Cerebellar cortex (tissue), 1 donor: ENCODE measurements around the gene INPP5F.
"Not testable (repeated sequence)": the region's sequence is repeated elsewhere in the genome, so short reads cannot be mapped to it uniquely, and the experiment has no call there.

ENCODE experiments used
- DNase-seq: peaks from one replicate; pipeline ENCODE4 v3.0.0-alpha.2; 2015; ENCODE audit warnings: low spot score

The INPP5F gene

DNA sequence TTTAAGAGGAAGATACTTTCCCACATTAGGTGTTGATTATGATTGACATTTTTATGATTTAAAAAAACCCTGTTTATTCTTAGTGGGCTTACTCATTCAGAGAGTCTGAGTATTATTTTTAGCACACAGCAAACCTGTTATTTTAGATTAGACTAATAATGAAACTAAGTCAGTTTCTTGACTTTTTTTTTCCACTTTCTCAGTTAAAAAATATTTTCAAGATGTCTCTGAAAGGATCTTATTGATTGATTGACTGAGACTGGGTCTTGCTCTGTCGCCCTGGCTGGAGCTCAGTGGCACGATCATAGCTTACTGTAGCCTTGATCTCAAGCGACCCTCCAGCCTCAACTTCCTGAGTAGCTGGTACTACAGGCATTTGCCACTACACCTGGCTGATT is 20.4 kb upstream of the INPP5F start:
- DNase-seq: no peak

DNA sequence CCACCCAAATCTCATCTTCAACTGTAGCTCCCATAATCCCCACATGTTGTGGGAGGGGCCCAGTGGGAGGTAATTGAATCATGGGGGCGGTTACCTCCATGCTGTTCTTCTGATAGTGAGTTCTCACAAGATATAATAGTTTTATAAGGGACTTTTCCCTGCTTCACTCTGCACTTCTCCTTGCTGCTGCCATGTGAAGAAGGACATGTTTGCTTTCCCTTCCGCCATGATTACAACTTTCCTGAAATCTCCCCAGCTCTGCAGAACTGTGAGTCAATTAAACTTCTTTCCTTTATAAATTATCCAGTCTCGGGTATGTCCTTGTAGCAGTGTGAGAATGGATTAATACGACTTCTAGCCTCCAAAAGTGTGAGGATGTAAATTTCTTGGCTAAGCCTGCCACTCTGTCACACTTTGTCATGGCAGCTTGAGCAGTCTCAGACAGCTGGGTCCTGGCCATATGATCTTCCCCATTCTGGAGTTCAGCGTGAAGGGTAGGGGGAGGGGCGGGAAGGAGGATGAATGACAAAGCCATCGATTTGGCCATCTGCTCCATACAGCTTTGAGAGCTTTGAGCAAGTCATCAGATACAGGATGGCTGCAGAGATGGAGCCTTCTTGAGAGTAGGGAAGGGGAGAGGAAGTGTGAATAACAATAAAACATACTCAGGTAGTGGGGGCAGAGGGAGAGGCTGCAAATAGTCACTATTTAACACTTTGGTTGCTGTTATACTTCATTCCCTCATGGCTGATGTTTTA is 19.1 kb upstream of the INPP5F start:
- DNase-seq: no peak

DNA sequence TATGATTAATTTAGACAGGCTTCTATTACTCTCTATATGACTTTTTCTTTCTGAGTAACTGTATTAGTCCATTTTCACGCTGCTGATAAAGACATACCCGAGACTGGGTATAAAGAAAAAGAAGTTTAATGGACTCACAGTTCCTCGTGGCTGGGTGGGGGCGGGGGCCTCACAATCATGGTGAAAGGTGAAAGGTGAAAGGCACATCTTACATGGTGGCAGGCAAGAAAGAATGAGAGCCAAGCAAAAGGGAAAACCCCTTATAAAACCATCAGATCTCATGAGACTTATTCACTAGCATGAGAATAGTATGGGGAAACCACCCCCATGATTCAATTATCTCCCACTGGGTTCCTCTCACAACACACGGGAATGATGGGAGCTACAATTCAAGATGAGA is 18.5 kb upstream of the INPP5F start:
- DNase-seq: not testable (repeated sequence)

DNA sequence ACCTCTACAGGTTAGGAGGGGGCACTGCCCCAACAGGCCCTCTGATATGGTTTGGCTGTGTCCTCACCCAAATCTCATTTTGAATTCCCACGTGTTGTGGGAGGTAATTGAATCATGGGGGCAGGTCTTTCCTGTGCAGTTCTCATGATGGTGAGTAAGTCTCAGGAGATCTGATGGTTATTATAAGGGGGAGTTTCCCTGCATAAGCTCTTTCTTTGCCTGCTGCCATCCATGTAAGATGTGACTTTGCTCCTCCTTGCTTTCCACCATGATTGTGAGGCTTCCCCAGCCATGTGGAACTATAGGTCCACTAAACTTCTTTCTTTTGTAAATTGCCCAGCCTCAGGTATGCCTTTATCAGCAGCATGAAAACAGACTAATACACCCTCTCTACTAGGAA is 14.9 kb upstream of the INPP5F start:
- DNase-seq: not testable (repeated sequence)

DNA sequence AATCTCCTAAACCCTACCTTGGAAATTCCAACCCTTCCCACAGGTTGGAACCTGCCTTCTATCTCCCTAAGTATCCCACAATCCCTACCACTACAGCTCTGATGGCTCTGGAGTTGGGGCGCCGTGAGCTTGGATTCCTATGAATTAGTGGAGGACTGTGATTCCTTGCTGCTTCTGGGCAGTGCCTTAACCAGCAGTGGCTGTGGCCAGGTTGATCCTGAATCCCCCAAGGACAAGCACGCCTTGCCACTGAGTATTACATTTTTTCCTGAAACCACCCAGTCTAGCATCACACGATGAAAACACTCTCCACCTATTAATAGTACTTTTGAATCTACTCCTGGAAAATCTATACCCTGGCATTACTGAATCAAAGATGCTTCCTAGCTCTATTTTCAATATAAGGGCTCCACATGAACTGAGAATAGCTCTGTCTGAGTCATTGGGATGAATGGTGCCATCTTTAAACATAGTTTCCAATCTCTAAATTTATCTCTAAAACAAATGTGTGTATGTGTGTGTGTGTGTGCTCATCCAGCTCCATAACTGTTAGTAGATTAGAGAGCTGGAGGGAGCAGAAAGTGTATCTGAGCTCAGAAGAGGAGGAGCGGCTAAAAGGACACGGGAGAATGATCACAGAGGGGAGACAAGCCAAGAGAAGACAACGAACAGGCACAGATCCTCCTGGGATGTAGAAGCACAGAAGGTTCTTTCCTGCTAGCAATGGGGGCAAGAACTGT is 11.9 kb upstream of the INPP5F start:
- DNase-seq: peak; percentile 16

DNA sequence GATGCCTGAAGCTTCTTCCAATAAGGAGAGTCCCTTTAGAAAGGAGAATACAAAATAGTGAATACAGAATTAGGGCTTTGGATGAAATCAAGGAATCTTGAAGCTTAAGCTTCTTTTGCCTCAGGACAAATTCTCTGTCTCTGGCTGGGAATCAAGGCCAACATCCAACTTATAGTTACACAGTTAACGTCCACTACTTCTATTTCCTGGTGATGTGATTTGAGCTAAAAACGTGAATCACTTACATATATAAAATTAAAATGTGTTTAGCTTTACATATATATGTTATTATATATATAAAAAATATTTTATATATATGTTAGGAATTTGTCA is 11.4 kb upstream of the INPP5F start:
- DNase-seq: no peak

DNA sequence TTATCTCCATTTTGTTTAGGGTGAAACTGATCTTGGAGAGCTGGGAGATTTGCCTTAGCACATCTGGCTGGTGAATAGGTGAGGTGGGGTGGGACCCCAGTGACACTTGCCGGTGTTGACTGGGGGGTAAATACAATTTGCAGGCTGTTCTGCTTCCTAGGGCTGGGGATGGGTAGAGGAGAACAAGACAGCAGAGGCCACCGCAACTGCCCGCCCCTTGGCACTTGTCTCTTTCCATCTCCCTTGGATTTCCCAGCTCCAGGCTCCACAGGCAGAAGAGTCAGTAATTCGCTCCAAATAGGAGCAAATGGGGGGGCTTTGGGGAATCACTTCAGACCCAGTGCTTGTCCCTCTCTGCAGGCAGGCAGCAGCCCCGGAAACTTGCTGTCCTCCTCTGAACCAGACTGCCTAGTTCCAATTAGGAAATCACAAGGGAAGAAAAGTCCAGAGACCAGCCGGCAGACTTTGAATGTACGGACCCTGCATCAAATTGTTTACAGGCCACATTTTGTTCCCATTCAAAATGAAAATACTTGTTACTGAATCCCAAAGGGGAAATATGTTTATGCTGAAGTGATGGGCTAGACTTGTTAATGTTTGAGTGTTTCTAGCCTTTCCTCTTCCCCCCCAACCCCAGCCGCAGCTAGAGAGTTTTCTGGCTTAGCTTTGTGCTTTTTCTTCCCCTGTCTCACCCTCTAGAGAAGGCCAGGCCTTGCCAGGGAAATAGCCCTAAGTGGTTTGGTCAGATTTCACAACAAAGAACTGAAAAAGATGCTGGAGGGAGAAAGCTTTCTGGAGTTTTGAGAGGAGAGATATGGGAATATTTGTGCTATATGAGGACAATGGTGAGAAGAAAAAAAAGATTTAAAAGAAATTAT is 10.0 kb upstream of the INPP5F start:
- DNase-seq: no peak

DNA sequence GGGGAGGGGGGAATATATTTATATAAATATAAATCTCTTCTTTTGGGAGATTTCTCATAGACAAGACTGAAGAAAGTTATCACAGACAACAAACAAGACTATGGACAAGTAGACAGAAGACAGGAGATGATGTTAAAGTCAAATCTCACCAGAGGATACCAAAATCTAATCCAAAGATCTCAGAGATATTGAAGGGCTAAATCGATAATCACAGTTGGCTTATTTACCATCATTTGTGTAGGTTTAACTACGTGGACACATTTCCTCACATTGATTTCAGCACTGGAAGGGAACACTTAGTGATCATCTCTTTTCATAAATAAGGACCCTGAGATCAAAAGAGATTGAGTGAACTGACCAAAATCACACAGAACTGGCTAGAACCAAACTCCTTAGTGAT is 2.7 kb upstream of the INPP5F start:
- DNase-seq: no peak

DNA sequence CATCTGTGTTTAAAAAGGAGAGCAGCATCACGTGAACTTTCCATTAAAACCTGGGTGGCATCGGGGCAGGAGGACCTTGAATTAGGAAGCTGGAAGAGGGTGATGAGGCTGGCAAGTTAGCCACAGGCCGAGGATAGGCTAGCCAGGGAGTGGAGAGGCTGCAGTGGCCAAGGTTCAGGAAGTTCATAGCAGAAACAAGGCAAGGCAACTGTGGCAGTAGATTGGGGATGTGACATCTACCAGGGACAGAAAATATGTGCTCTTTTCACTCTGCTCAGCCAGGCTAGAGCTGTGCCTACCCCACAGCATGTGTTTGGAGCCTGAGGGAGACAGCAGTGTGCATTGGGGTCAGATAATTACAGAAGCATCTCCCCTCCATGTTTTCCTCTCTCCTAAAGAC is 2.2 kb upstream of the INPP5F start:
- no peak for DNase-seq

DNA sequence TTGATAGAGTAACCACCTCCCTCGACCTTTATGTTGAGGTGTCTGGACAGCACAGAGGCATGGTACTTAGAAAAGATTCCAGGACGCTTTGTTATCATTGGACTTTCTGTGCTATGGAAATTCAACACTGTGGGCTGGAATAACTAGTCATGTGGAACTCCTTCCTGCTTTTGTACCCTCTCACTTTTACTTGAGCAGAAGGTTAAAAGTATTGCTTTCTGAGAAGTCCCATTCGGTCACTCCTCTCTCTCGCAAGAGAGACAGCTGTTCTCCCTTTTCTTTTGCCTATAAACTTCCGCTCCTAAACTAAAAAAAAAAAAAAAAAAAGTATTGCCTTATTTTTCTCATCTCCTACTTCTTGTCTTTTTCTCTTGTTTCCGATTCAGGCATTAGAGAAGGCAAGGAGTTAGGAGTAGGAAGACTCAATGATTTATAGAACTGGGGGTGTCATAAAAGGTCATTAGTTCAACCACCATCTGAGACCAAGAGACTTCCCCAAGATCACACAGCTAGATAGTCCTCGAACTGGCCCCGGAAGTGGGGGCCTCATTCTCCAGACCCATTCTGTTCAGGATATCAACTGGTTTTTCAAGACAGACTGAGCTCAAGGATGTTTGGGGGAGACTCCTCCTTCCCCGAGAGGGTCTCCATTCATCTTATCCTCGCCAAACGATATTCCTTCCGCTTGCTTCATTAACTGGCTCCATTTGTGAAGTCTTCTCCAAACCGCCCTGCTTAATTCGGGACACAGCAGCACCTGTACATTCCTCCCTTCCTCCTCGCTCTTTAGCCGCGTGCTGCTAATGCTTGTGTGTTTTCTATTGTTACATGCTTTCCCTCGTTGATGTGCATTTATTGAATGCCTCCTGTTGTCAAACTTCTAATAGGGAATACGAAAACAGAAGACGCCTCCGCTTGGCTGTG is 995 bp upstream of the INPP5F start:
- peak; percentile 58 for DNase-seq

DNA sequence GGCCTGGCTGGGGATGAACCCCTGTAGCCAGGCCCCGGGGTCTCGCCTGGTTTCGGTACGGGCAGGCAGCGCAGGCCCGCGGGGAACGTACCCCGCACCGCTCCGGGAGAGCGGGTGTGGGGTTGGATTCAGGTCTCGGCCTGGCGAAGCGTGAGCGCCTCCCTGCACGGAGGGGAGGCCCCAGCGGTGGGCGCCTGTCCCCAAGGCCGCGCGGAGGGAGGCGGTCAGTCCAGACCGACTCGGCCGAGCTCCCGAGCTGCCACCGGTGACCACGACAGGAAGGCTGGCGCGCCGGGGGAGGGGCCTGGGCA is 378 bp upstream of the INPP5F start:
- DNase-seq: no peak

DNA sequence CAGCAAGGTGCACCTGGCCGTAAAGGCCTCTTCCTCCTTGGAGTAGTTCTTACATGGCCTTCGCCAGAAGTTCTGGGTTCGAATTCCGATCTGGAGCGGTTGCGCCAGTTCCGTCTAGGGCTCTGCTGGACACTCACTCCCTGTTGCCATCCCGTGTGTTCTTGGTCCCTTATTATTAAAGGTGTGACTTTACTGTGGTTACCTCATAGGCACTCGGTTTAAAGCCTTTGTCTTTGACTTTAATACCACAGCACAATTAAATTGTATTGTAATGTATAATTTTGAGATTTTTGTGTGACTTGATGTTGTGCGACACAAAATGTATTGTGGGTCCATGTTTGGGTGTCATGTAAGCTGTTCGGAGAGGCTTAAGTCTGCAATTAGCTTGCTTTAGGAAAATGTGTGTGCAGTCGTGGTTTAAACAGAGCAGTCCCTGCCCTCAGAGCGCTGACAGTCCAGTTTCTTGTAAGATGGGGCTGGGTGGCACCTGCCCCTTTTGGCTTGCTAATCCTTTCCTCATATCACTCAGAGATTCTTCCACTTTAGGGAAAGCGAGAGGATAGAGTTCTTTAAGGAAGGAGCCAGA is 919 bp downstream of the INPP5F start:
- no peak for DNase-seq

DNA sequence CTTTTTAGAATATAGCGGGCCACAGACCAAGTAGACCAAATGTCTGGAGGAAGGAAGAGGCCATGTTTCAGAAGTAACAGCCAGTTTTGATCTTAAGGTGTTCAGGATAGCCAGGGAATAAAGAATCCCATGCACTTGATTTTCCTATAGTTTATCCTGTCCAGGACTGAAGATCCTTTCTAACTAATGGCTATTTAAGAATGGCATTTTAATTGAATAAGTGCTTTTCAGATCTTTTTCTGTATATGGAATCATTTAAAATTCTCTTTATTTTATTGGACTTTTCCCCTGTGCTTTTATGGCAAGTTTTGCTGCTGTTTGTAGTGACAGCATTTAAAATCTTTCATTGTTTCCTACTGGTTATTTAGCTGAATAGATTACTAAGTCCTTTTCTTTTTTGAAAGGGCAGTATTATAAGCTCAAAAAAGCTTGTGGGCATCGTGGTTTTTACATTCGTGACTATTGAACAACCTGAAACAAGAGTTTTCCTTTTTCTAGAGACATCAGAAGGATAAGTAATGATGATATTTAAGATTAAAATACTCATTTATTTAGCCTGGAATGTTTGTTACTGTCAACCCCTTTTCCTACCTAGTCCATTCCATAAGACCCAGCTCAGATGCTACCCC is 2.4 kb downstream of the INPP5F start:
- DNase-seq: no peak

DNA sequence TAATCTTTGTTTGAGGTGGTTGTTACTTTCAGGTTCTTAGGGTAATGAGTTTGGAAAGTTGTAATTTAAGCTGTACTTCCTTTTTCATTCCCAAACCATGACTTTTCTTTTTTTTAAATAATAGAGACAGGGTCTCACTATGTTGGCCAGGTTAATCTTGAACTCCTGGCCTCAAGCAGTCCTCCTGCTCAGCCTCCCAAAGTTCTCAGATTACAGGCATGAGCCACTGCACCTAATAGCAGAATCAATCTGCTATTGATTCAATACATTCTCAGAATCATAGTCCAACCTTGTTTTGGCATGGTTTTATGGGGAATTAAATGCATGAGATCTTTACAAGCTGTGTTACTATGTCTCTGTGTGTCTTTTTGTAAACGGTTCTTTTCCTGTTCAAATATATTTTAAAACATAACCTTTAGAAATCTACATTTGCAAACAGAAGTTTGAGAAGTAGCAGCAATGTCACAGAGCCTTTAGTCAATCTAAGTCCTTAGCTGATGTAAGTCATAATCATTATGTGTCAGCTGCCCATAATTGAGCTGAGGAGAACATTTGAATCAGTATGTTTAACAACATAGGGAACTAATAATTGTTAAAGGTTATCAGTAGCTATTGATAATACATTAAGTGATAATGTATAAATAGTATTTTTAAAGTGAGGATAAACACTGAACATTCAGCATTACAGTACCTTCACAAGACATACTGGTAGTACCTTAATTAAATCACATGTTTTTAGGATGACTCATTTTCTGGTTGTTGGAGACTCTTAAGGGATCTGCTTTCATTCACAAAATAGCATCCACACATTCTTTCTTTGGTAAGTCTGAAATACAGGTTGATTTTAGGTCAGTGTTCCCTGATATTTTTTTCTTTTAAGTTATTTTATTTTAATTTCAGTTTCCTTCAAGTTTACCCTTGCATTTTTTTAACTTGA is 8.8 kb downstream of the INPP5F start:
- DNase-seq: no peak

DNA sequence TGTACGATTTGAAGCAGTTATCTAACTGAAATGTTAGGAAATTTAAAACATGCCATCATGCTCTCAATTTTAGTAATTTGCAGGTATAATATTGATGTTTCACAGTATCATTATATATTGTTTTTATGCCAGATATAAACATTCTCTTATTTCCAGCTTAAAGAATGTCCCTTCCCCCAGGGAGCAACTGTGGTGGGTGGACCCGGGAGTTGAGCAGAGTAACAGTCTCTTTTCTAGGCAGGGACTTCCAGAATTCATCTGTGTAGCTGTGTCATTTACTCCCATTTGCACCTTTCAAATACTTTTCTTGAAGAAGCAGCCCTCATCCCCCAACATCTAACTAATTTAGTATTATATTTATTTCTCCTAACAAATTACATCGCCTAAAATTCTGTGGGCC is 9.6 kb downstream of the INPP5F start:
- DNase-seq: no peak

DNA sequence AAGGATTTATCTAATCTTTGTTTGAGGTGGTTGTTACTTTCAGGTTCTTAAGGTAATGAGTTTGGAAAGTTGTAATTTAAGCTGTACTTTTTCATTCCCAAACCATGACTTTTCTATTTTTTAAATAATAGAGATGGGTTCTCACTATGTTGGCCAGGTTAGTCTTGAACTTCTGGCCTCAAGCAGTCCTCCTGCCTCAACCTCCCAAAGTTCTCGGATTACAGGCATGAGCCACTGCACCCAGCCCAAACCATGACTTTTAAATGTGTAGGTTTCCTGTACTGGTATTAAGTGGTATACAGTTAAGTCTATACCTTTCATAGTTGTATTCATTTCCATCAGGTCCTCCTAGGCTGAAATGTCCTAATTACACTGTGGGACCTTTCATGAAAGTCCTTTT is 10.4 kb downstream of the INPP5F start:
- DNase-seq: no peak

DNA sequence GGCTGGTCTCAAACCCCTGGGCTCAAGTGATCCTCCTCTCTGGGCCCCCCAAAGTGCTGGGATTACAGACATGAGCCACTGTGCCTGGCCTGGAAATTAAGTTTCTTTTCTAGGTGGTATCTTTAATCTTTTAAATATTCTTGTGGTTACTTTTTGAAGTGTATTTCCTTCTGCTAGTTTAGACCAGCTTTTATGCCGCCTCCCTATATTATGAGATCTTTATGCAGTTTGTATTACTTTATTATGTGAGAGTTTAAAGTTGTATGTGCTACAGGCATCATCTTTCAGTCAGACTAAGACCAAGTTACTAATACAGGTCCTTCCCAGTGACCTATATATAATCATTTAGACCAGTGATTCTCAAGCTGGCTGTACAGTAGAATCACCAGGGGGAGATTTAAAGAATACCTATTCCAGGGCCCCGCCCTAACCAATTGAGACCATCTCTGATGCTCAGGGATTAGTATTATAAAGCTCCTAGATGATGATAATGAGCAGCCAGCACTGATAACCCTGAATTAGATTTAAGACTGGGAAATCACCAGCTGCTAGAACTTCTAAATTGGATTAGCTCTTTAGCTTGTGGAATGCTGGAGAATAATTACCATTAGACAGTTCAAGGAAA is 11.3 kb downstream of the INPP5F start:
- no peak for DNase-seq

DNA sequence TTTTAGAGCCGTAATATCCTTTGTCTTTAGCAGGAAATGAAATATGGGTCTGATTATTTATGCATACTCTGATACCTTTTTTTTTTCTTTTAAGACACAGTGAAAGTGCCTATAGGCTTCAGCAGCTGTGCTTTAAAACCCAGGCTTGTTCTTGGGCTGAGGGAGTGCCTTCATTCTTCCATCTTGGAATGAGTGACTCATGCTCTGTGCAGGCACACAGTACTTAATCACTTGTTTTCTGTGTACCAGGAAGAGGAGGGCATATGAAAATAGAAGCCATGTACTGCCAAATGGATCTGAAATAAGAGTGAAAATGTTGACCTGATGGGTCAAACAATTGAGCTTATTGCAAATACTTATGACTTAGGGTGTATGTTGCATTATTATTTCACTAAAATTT is 12.0 kb downstream of the INPP5F start:
- no peak for DNase-seq

DNA sequence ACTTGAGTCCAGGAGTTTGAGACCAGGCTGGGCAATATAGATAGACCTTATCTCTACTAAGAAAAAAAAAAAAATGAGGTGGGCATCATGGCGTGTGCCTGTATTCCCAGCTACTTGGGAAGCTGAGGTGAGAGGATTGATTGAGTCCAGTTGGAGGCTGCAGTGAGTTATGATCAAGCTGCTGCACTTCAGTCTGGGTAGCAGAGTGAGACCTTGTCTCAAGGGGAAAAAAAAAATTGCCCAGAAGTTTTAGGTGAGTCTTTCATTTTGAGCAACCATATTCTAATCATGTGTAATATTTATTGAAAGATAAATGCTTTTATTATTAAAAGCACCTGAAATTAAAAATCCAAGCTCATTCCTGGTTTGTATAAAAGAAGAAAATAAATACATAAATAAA is 13.1 kb downstream of the INPP5F start:
- DNase-seq: no peak

DNA sequence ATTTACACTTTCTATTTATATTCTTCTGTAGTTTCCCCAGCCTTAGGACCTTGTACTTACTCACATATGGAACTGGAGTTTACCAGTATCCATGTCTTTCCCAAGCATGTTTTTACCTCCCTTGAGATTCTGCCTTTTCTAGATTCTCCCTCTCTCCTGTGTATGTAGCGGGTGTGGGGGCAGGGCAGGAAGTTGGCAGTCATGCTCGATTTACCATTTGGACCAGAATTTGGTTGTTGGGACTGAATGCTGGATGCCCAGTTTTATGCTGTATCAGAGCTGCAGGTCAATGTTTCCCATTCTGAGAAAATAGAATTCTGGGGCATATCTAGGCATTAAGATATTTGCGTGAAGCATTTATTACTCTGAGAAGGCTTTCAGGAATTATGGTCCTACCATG is 14.2 kb downstream of the INPP5F start:
- peak; percentile 72 for DNase-seq
